ENCODE data around the gene PLEKHH1. TPM values are rescaled to one million over a fixed set of nuclear protein-coding genes. Genes with fewer than 3 reads are reported as not detected.

The PLEKHH1 gene
- total RNA-seq, 1 donor from 2014 or later = 32.4 TPM

GRCh38 chr14:67602995-67603545 is 70.0 kb downstream of the PLEKHH1 start:
- H3K4me3 Mint-ChIP-seq (ENCODE audit: unreplicated experiment) = no peak overlapping the region
- no peak for TF ChIP-seq CTCF (IDR thresholded peaks at IDR 0.05; ENCODE audit: partially characterized antibody, unreplicated experiment)

GRCh38 chr14:67607646-67608045 is 74.6 kb downstream of the PLEKHH1 start:
- no peak for TF ChIP-seq CTCF (IDR thresholded peaks at IDR 0.05; ENCODE audit: partially characterized antibody, unreplicated experiment)
- Mint-ChIP-seq H3K27ac (ENCODE audit: unreplicated experiment) (no peak overlapping the region), H3K27me3 (ENCODE audit: unreplicated experiment) (no peaks in the 10 kb centered on the region), H3K36me3 (ENCODE audit: unreplicated experiment) (no peaks in the 10 kb centered on the region), H3K9me3 (ENCODE audit: unreplicated experiment) (peaks cover 1% of the 10 kb centered on the region), H3K4me1 (ENCODE audit: low read depth, unreplicated experiment) (peaks cover 11% of the 10 kb centered on the region), H3K4me3 (ENCODE audit: unreplicated experiment) (no peak overlapping the region)
- no peak for DNase-seq

More at GRCh38 chr14:67602995-67603545, 70.0 kb downstream of the PLEKHH1 start:
- Mint-ChIP-seq H3K9me3 (ENCODE audit: unreplicated experiment) (peaks cover 8% of the 10 kb centered on the region), H3K27me3 (ENCODE audit: unreplicated experiment) (peaks cover 7% of the 10 kb centered on the region), H3K36me3 (ENCODE audit: unreplicated experiment) (peaks cover 13% of the 10 kb centered on the region), H3K27ac (ENCODE audit: unreplicated experiment) (no peak overlapping the region), H3K4me1 (ENCODE audit: low read depth, unreplicated experiment) (peaks cover 6% of the 10 kb centered on the region)
- DNase-seq = no peak

DNA sequence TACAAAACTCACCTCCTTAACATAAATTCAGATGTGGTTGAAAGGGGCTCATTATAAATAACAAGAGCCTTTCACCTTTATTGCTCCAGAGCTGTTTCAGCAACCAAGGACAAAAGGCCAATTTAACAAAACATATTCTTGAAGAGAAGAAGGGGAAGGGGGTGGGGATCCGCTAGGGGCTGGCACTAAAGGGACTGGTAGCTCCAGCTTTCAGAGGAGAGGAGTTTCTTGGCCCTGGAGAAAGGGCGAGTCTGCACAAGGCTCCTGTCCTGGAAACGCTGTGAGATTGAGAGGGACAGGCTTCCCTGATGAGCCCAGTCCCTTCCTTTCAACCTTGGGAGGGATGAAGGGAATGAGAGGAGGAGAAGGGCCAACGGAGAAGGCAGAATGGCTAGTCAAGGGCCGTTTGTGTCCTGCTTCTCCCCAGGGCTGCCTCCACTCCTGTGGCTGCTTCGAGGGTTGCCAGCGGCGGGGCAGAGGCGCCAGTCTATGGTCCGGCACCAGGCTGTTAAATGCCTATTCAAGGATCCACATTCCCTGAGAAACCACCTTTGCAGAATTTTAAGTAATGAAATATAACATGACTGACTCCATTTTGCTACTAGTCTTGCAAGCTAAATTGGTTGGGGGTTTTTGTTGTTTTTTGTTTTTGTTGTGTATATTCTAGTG is 76.7 kb downstream of the PLEKHH1 start:
- H3K27ac Mint-ChIP-seq (ENCODE audit: unreplicated experiment) = peak overlapping the region; percentile 59
- peaks cover 11% of the 10 kb centered on the region for H3K4me1 Mint-ChIP-seq (ENCODE audit: low read depth, unreplicated experiment)
- H3K4me3 Mint-ChIP-seq (ENCODE audit: unreplicated experiment) = peak overlapping the region; percentile 64
- no peak for DNase-seq
- peaks cover 2% of the 10 kb centered on the region for H3K27me3 Mint-ChIP-seq (ENCODE audit: unreplicated experiment)
- no peaks in the 10 kb centered on the region for H3K36me3 Mint-ChIP-seq (ENCODE audit: unreplicated experiment)
- TF ChIP-seq CTCF (IDR thresholded peaks at IDR 0.05; ENCODE audit: partially characterized antibody, unreplicated experiment) = no peak
- peaks cover 1% of the 10 kb centered on the region for H3K9me3 Mint-ChIP-seq (ENCODE audit: unreplicated experiment)

- Mint-ChIP-seq H3K4me1 (ENCODE audit: low read depth, unreplicated experiment) (peaks cover 11% of the 10 kb centered on the region), H3K27me3 (ENCODE audit: unreplicated experiment) (peaks cover 2% of the 10 kb centered on the region), H3K36me3 (ENCODE audit: unreplicated experiment) (no peaks in the 10 kb centered on the region), H3K9me3 (ENCODE audit: unreplicated experiment) (peaks cover 1% of the 10 kb centered on the region), H3K27ac (ENCODE audit: unreplicated experiment) (no peak overlapping the region), H3K4me3 (ENCODE audit: unreplicated experiment) (no peak overlapping the region)
- no peak for DNase-seq
- no peak for TF ChIP-seq CTCF (IDR thresholded peaks at IDR 0.05; ENCODE audit: partially characterized antibody, unreplicated experiment)
These were observed 77.4 kb downstream of the PLEKHH1 start for GRCh38 chr14:67610491-67610890.

- peaks cover 17% of the 10 kb centered on the region for H3K4me1 Mint-ChIP-seq (ENCODE audit: low read depth, unreplicated experiment)
- TF ChIP-seq CTCF (IDR thresholded peaks at IDR 0.05; ENCODE audit: partially characterized antibody, unreplicated experiment) = peak; percentile 76
- H3K4me3 Mint-ChIP-seq (ENCODE audit: unreplicated experiment) = peak overlapping the region; percentile 81
- DNase-seq = no peak
- H3K27me3 Mint-ChIP-seq (ENCODE audit: unreplicated experiment) = peaks cover 6% of the 10 kb centered on the region
- H3K36me3 Mint-ChIP-seq (ENCODE audit: unreplicated experiment) = peaks cover 3% of the 10 kb centered on the region
- peaks cover 7% of the 10 kb centered on the region for H3K9me3 Mint-ChIP-seq (ENCODE audit: unreplicated experiment)
- peak overlapping the region; percentile 77 for H3K27ac Mint-ChIP-seq (ENCODE audit: unreplicated experiment)
These were observed 85.5 kb downstream of the PLEKHH1 start for GRCh38 chr14:67618617-67619063.
